HG02852 (cell line): ENCODE results near the gene APBA2.

Source experiments
- ATAC-seq: cut with Tn5 transposase; IDR thresholded peaks from one replicate; pipeline ENCODE4 v1.9.1; 2021; ENCODE audit warnings: mild to moderate bottlenecking, moderate library complexity; ENCODE audit not compliant: unreplicated experiment

APBA2 gene

GRCh38 chr15:28955160-28955992 is 69.6 kb downstream of the APBA2 start:
- ATAC-seq = peak; percentile 48

- no peak for ATAC-seq
Observed at GRCh38 chr15:28955993-28956421, 70.2 kb downstream of the APBA2 start.

- no peak for ATAC-seq
Observed at GRCh38 chr15:28956491-28956890, 70.7 kb downstream of the APBA2 start.

GRCh38 chr15:28957606-28958498 is 72.1 kb downstream of the APBA2 start:
- ATAC-seq = no peak

GRCh38 chr15:28959326-28959725 is 73.6 kb downstream of the APBA2 start:
- ATAC-seq = no peak

- no peak for ATAC-seq
Observed at GRCh38 chr15:28960979-28961378, 75.2 kb downstream of the APBA2 start.

- no peak for ATAC-seq
Observed at GRCh38 chr15:28961391-28961790, 75.6 kb downstream of the APBA2 start.

- ATAC-seq = peak; percentile 56
Observed at GRCh38 chr15:28962851-28963710, 77.3 kb downstream of the APBA2 start.

- ATAC-seq = peak; percentile 57
Observed at GRCh38 chr15:28963711-28964081, 77.9 kb downstream of the APBA2 start.

- no peak for ATAC-seq
Observed at GRCh38 chr15:28964098-28964497, 78.3 kb downstream of the APBA2 start.

GRCh38 chr15:28967066-28967465 is 81.3 kb downstream of the APBA2 start:
- ATAC-seq = no peak

GRCh38 chr15:28967990-28968389 is 82.2 kb downstream of the APBA2 start:
- ATAC-seq = no peak

- ATAC-seq = no peak
Observed at GRCh38 chr15:28969511-28970085, 83.8 kb downstream of the APBA2 start.

- no peak for ATAC-seq
Observed at GRCh38 chr15:28974142-28974541, 88.4 kb downstream of the APBA2 start.

- no peak for ATAC-seq
Observed at GRCh38 chr15:28975766-28976179, 90.0 kb downstream of the APBA2 start.

- no peak for ATAC-seq
Observed at GRCh38 chr15:28977377-28978010, 91.7 kb downstream of the APBA2 start.

- no peak for ATAC-seq
Observed at GRCh38 chr15:28978011-28978378, 92.2 kb downstream of the APBA2 start.

GRCh38 chr15:28978661-28979060 is 92.9 kb downstream of the APBA2 start:
- no peak for ATAC-seq

GRCh38 chr15:28979208-28979841 is 93.6 kb downstream of the APBA2 start:
- no peak for ATAC-seq
